Measurements from ENCODE around the gene R3HDM4. TPM values are rescaled to one million over a fixed set of nuclear protein-coding genes. Genes with fewer than 3 reads are reported as not detected.
A peak's percentile ranks its signal among the peaks of the same experiment; 100 is the strongest.

The R3HDM4 gene
- total and polyA plus RNA-seq, 4 donors = 31.6 to 139 (median 77.7) TPM

DNA sequence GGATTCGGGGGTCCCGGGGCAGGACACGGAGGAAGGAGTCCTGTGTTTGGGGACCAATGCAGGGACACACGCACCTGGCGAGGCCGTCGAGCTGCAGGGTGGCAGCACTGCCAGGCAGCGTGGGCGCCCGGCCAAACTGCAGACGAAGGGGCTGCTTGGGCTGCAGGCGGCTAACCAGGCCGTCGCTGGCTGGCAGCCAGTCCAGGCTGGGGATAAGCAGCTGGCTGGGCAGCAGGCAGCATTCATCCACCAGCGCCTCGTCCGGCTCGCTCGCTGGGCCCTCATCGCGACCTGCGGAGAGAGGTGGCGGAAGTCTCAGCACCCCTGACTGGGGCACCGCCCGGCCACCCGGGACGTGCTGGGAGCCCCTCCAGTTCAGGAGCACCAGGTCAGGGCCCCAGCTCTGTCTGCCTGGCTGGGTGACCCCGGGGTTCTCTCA, 42.0 kb downstream of the R3HDM4 start:
- no peak overlapping the region for H3K4me3 ChIP-seq
- H3K9me3 ChIP-seq (ENCODE audit: control insufficient read depth in 4 of 4, insufficient read depth in 3 of 4, low read length in 3 of 4) = no peaks in the 10 kb centered on the region
- no peak overlapping the region for H3K9ac ChIP-seq (ENCODE audit: insufficient read depth in 1 of 2, low read length in 2 of 2)
- no peak overlapping the region for H3K27ac ChIP-seq (ENCODE audit: low read depth in 1 of 2, low read length in 1 of 2)
- no peaks in the 10 kb centered on the region for H3K27me3 ChIP-seq (ENCODE audit: control insufficient read depth in 3 of 3, insufficient read depth in 3 of 3, low read length in 2 of 3)
- ATAC-seq (ENCODE audit: insufficient read depth, low FRiP score) (no peak), DNase-seq (peak; percentile 80 to 90 (median 88))
- WGBS, 2 donors = 79 to 85% methylated on average over 24 to 28 of the region's 28 CpGs
- peaks cover 0 to 55% (median 20%) of the 10 kb centered on the region in 4 donors for H3K36me3 ChIP-seq (ENCODE audit: control insufficient read depth in 4 of 4, insufficient read depth in 4 of 4, low read length in 4 of 4)
- peaks cover 0 to 20% (median 12%) of the 10 kb centered on the region in 5 donors for H3K4me1 ChIP-seq (ENCODE audit: control insufficient read depth in 5 of 5, insufficient read depth in 5 of 5, low read length in 5 of 5)
- TF ChIP-seq, protein P1, sequence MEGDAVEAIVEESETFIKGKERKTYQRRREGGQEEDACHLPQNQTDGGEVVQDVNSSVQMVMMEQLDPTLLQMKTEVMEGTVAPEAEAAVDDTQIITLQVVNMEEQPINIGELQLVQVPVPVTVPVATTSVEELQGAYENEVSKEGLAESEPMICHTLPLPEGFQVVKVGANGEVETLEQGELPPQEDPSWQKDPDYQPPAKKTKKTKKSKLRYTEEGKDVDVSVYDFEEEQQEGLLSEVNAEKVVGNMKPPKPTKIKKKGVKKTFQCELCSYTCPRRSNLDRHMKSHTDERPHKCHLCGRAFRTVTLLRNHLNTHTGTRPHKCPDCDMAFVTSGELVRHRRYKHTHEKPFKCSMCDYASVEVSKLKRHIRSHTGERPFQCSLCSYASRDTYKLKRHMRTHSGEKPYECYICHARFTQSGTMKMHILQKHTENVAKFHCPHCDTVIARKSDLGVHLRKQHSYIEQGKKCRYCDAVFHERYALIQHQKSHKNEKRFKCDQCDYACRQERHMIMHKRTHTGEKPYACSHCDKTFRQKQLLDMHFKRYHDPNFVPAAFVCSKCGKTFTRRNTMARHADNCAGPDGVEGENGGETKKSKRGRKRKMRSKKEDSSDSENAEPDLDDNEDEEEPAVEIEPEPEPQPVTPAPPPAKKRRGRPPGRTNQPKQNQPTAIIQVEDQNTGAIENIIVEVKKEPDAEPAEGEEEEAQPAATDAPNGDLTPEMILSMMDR (IDR thresholded peaks at IDR 0.05; ENCODE audit: control extremely low read depth, extremely low read depth) = no peak

DNA sequence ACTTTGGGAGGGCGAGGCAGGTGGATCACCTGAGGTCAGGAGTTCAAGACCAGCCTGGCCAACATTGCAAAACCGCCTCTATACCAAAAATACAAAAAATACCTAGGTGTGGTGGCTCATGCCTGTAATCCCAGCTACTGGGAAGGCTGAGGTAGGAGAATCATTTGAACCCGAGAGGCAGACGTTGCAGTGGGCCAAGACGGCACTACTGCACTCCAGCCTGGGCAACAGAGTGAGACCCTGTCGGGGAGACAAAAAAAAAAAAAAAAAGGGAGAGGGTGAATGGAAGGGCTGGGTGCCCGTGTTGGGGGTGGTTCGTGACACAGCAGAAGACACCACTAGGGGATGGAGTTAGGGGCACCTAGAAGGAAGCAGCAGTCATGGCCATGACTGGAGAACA, 42.7 kb downstream of the R3HDM4 start:
- DNase-seq (no peak), ATAC-seq (ENCODE audit: insufficient read depth, low FRiP score) (no peak)
- 91 to 96% methylated on average over 8 of the region's 8 CpGs for WGBS, 2 donors
- H3K36me3 ChIP-seq (ENCODE audit: control insufficient read depth in 4 of 4, insufficient read depth in 4 of 4, low read length in 4 of 4) = peaks cover 0 to 48% (median 17%) of the 10 kb centered on the region in 4 donors
- H3K9me3 ChIP-seq (ENCODE audit: control insufficient read depth in 4 of 4, insufficient read depth in 3 of 4, low read length in 3 of 4) = no peaks in the 10 kb centered on the region
- no peak overlapping the region for H3K4me3 ChIP-seq
- H3K27me3 ChIP-seq (ENCODE audit: control insufficient read depth in 3 of 3, insufficient read depth in 3 of 3, low read length in 2 of 3) = no peaks in the 10 kb centered on the region
- TF ChIP-seq, protein P1 (IDR thresholded peaks at IDR 0.05; ENCODE audit: control extremely low read depth, extremely low read depth) = no peak
- H3K27ac ChIP-seq (ENCODE audit: low read depth in 1 of 2, low read length in 1 of 2) = peak overlapping the region in 1 of 2 donors; percentile 42
- H3K9ac ChIP-seq (ENCODE audit: insufficient read depth in 1 of 2, low read length in 2 of 2) = no peak overlapping the region
- peaks cover 0 to 20% (median 12%) of the 10 kb centered on the region in 5 donors for H3K4me1 ChIP-seq (ENCODE audit: control insufficient read depth in 5 of 5, insufficient read depth in 5 of 5, low read length in 5 of 5)

DNA sequence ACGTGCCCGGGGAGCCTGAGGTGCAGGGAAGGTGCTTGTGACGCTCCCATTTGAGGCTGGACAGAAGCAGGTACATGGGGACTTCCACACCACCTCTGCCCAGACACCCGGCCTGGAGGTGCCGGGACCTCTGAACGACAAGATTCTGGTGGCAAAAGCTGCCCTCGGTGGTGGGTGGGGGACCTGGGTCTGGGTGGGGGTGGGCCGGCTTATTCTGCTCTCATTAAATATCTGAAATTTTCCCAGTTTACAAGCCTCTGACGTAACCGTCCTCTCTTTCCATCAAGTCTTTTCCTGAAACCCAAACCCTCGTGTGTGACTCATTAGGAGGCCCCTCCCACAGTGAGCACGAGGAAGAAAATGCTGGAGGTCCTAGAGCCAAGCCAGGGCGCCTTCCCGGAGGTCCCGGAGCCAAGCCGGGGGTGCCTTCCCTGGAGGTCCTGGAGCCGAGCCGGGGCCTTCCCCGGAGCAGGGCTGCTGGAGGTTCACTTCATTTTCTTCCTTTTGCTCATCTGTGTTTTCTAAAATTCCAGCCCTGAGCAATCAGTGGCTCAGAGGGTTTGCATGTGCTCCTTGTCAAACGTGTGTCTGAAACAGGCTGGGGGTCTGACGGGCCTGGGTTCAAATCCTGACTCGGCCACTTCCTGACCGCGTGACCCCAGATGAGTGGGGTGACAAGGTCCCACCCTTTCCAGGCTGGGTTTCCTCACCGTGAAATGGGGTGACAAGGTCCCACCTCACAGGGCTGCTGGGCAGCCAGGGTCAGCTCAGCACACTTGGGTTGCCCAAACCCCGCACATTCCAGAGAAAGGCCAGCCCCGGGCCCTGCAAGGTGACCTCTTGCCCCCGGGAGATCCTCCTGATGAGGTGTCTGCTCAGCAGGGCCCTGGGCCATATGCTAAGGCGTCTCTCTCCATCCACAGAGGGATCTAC, 43.5 kb downstream of the R3HDM4 start:
- H3K9me3 ChIP-seq (ENCODE audit: control insufficient read depth in 4 of 4, insufficient read depth in 3 of 4, low read length in 3 of 4) = no peaks in the 10 kb centered on the region
- H3K4me3 ChIP-seq = no peak overlapping the region
- peaks cover 0 to 20% (median 12%) of the 10 kb centered on the region in 5 donors for H3K4me1 ChIP-seq (ENCODE audit: control insufficient read depth in 5 of 5, insufficient read depth in 5 of 5, low read length in 5 of 5)
- H3K9ac ChIP-seq (ENCODE audit: insufficient read depth in 1 of 2, low read length in 2 of 2) = peak overlapping the region in 1 of 2 donors; percentile 55
- peaks cover 0 to 41% (median 16%) of the 10 kb centered on the region in 4 donors for H3K36me3 ChIP-seq (ENCODE audit: control insufficient read depth in 4 of 4, insufficient read depth in 4 of 4, low read length in 4 of 4)
- peak; percentile 82 to 91 (median 89) for DNase-seq
- peak; percentile 36 for ATAC-seq (ENCODE audit: insufficient read depth, low FRiP score)
- WGBS, 2 donors = 75 to 78% methylated on average over 29 of the region's 29 CpGs
- H3K27me3 ChIP-seq (ENCODE audit: control insufficient read depth in 3 of 3, insufficient read depth in 3 of 3, low read length in 2 of 3) = no peaks in the 10 kb centered on the region
- TF ChIP-seq, protein P1 (IDR thresholded peaks at IDR 0.05; ENCODE audit: control extremely low read depth, extremely low read depth) = no peak
- H3K27ac ChIP-seq (ENCODE audit: low read depth in 1 of 2, low read length in 1 of 2) = peak overlapping the region in 1 of 2 donors; percentile 68
